HFFc6 (cell line): ENCODE data around the gene ACAT2. TPM values are rescaled to one million over a fixed set of nuclear protein-coding genes. Genes with fewer than 3 reads are reported as not detected.
"Not testable (repeated sequence)": the region's sequence is repeated elsewhere in the genome, so short reads cannot be mapped to it uniquely, and the experiment has no call there.

Source experiments
- DNase-seq: peaks from one replicate; pipeline ENCODE4 v3.0.0-alpha.2; 2018
- H3K27ac Mint-ChIP-seq: 2 replicates; pipeline ENCODE4 v1.8.0; 2020; ENCODE audit warnings: mild to moderate bottlenecking, mixed read lengths
- H3K27me3 Mint-ChIP-seq: 2 replicates; pipeline ENCODE4 v1.8.0; 2021; ENCODE audit warnings: mild to moderate bottlenecking, moderate library complexity, mixed read lengths; ENCODE audit not compliant: insufficient read depth
- H3K36me3 Mint-ChIP-seq: 2 replicates; pipeline ENCODE4 v1.8.0; 2021; ENCODE audit warnings: low read depth, mixed read lengths
- H3K4me1 Mint-ChIP-seq: 2 replicates; pipeline ENCODE4 v1.8.0; 2020; ENCODE audit warnings: low read depth, mixed read lengths
- H3K4me3 Mint-ChIP-seq: 2 replicates; pipeline ENCODE4 v1.8.0; 2020; ENCODE audit warnings: mild to moderate bottlenecking, moderate library complexity, mixed read lengths
- H3K9me3 Mint-ChIP-seq: 2 replicates; pipeline ENCODE4 v1.8.0; 2020; ENCODE audit warnings: mild to moderate bottlenecking, mixed read lengths
- total RNA-seq, 6 experiments: library from RNA; stranded (reverse); fragmentation: NEBNext Ultra II Directional; extraction: Animal tissue kit (Norgen Biotek cat#: 25700); gene quantifications; 2 replicates in 1 of 6; 3 replicates in 5 of 6; pipeline ENCODE4 v1.2.3, GENCODE V29; 2021
- TF ChIP-seq, protein P1 (sequence below): fragments of 200-600 bp; sonication (generic); IDR thresholded peaks from 2 replicates; pipeline ENCODE4 v1.5.0; 2021; ENCODE audit warnings: antibody characterized with exemption, mild to moderate bottlenecking

The ACAT2 gene
- total RNA-seq, 6 experiments from 2014 or later: 25.6 to 39.9 (median 38.7) TPM

DNA sequence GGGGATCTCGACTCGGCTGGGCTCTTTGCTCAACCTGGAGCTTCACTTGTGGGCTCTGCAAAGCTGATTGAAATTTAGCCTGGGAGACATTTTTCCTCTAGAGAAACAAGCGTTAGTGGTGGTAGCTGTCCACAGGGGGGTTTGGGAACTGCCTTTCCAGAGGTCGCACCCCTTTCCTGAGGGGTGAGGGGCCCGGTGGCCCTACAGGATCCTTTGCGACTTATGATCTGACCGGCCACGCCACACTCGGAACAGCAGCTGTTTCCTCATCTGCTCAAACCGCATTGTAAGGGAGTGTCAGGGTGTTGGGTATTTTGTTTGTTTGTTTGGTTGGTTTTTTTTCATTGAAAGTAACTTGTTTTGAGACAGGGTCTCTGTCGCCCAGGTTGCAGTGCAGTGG, 59.3 kb downstream of the ACAT2 start:
- no peak for DNase-seq
- peaks cover 16% of the 10 kb centered on the region for H3K27me3 Mint-ChIP-seq
- H3K4me1 Mint-ChIP-seq: peaks cover 11% of the 10 kb centered on the region; the same call in 1 of the 2 replicates
- H3K36me3 Mint-ChIP-seq: no peaks in the 10 kb centered on the region
- H3K9me3 Mint-ChIP-seq: no peaks in the 10 kb centered on the region
- TF ChIP-seq, protein P1, sequence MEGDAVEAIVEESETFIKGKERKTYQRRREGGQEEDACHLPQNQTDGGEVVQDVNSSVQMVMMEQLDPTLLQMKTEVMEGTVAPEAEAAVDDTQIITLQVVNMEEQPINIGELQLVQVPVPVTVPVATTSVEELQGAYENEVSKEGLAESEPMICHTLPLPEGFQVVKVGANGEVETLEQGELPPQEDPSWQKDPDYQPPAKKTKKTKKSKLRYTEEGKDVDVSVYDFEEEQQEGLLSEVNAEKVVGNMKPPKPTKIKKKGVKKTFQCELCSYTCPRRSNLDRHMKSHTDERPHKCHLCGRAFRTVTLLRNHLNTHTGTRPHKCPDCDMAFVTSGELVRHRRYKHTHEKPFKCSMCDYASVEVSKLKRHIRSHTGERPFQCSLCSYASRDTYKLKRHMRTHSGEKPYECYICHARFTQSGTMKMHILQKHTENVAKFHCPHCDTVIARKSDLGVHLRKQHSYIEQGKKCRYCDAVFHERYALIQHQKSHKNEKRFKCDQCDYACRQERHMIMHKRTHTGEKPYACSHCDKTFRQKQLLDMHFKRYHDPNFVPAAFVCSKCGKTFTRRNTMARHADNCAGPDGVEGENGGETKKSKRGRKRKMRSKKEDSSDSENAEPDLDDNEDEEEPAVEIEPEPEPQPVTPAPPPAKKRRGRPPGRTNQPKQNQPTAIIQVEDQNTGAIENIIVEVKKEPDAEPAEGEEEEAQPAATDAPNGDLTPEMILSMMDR: no peak
- no peak overlapping the region for H3K4me3 Mint-ChIP-seq
- no peak overlapping the region for H3K27ac Mint-ChIP-seq

DNA sequence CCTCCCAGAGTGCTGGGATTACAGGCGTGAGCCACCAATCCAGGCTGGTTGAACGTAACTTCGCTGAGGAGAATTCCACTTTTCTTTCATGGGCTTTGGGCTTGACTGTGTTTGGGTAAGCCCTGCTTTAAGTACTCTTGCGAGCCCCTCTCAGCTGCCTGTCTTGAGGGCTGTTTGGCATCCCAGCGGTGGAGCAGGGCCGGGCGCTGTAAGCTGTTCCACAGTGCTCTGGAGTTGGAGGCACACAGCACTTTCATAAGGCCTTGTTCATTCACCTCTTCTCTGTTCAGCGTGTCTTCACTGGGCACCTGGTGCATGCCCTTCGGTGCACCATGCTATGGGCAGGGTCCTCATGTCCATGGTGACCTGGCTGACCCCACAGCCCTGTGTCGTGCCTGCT, 59.9 kb downstream of the ACAT2 start:
- H3K4me3 Mint-ChIP-seq: no peak overlapping the region
- no peaks in the 10 kb centered on the region for H3K36me3 Mint-ChIP-seq
- no peak for DNase-seq
- H3K27me3 Mint-ChIP-seq: peaks cover 16% of the 10 kb centered on the region
- TF ChIP-seq, protein P1: no peak
- peaks cover 11% of the 10 kb centered on the region; the same call in 1 of the 2 replicates for H3K4me1 Mint-ChIP-seq
- no peaks in the 10 kb centered on the region for H3K9me3 Mint-ChIP-seq
- no peak overlapping the region for H3K27ac Mint-ChIP-seq

DNA sequence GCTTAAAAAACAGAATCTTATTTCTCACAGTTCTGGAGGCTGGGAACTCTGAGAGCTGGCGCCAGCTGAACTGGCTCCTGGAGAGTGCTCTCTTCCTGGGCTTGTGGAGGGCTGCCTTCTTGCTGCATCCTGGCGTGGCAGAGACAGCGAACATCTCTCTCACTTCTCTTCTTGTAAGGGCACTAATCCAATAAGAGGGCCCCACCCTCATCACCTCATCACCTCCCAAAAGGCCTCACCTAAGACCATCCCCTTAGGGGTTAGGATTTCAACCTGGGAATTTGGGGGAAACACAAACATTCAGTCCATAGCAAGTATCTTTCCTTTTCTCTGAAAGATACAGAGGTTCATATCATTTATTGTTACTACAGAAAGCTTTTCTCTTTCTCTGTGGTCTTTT, 62.1 kb downstream of the ACAT2 start:
- Mint-ChIP-seq H3K9me3 (no peaks in the 10 kb centered on the region), H3K36me3 (no peaks in the 10 kb centered on the region), H3K27ac (no peak overlapping the region), H3K4me1 (peaks cover 22% of the 10 kb centered on the region), H3K4me3 (no peak overlapping the region), H3K27me3 (peaks cover 16% of the 10 kb centered on the region)
- no peak for DNase-seq
- TF ChIP-seq, protein P1: no peak

DNA sequence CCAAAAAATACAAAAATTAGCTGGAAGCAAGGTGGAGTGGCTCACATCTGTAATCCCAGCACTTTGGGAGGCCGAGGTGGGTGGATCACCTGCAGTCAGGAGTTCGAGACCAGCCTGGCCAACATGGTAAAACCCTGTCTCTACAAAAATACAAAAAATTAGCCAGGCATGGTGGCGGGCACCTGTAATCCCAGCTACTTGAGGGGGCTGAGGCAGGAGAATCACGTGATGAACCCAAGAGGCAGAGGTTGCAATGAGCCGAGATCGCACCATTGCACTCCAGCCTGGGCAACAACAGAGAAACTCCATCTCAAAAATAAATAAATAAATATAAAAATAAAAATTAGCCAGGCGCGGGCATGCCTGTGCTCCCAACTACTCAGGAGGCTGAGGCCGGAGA, 62.8 kb downstream of the ACAT2 start:
- not testable (repeated sequence) for H3K27ac Mint-ChIP-seq, H3K36me3 Mint-ChIP-seq, H3K4me3 Mint-ChIP-seq, DNase-seq, H3K9me3 Mint-ChIP-seq
- H3K27me3 Mint-ChIP-seq: peaks cover 14% of the 10 kb centered on the region
- peaks cover 29% of the 10 kb centered on the region for H3K4me1 Mint-ChIP-seq

DNA sequence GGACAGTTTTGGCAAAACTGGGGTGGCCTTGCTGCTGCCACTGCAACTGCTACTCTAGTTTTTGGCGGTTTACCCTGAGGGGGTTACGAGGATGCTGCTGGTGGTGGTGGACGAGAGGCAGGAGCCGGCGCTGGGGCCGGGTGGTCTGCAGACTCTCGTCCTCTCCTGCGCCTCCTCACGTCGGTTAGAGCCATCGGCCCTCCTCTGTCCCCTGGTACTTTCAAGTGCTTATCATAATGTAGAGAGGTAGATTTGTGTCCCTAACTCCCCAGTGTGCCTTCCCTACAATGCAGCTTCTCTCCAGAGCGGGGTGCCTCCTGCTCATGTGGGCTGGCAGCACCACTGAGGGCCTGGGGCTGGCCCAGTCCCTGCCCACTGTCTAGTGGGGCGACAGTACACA, 64.2 kb downstream of the ACAT2 start:
- no peaks in the 10 kb centered on the region for H3K9me3 Mint-ChIP-seq
- TF ChIP-seq, protein P1: no peak

DNA sequence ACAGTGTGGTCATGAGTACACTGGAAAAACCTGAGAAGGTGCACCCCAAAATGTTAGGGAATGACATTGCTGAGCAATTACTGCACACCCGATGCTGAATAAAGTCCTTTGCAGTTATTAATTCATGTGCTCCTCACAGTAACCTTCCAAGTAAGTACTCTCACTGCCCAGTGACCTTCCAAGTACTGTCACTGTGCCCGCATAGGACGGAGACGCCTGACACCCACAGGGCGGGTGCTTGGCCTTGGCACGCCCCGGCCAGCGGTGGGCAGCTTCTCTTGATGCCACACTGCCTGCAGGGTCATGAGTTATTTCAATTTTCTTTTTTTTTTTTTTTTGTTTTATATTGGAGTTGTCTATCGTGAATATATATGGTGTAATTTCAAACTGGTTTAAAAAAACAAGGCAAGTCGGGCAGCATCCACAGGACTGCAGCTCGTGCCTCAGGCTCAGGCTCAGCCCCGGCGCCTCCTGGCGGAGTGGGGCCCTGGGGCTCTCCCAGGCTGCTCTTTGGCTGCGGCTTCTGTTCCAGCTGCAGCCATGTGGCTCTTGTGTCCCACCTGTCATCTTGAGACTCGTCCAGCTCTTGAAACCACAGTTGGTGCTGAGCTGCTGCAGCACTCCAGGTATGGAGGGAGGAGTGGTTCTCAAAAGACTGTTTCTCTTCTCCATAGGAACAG, 65.3 kb downstream of the ACAT2 start:
- H3K9me3 Mint-ChIP-seq: no peaks in the 10 kb centered on the region
- peaks cover 50% of the 10 kb centered on the region for H3K4me1 Mint-ChIP-seq

More for the DNA sequence above, 64.2 kb downstream of the ACAT2 start:
- no peaks in the 10 kb centered on the region for H3K36me3 Mint-ChIP-seq
- no peak overlapping the region for H3K4me3 Mint-ChIP-seq
- DNase-seq: no peak
- H3K27ac Mint-ChIP-seq: no peak overlapping the region
- H3K4me1 Mint-ChIP-seq: peaks cover 42% of the 10 kb centered on the region
- H3K27me3 Mint-ChIP-seq: peaks cover 14% of the 10 kb centered on the region

More for the DNA sequence above, 65.3 kb downstream of the ACAT2 start:
- Mint-ChIP-seq H3K27me3 (peaks cover 8% of the 10 kb centered on the region), H3K4me3 (no peak overlapping the region), H3K27ac (no peak overlapping the region), H3K36me3 (no peaks in the 10 kb centered on the region)
- no peak for DNase-seq
- TF ChIP-seq, protein P1: no peak
